ENCODE results near the gene SF3B5. TPM values are rescaled to one million over a fixed set of nuclear protein-coding genes. Genes with fewer than 3 reads are reported as not detected.

The SF3B5 gene
- total and polyA plus RNA-seq, 9 of the 15 experiments (the other 6 are each of a cell fraction or from before 2014, with no cell fraction given): 238 to 1,211 (median 407) TPM

- Histone ChIP-seq H3K79me2 (ENCODE audit: control insufficient read depth, insufficient read depth, low read length) (no peaks in the 10 kb centered on the region), H3K36me3 (ENCODE audit: control insufficient read depth, insufficient read depth, low read length) (no peaks in the 10 kb centered on the region), H3K9me1 (ENCODE audit: control insufficient read depth, insufficient read depth, low read length) (no peaks in the 10 kb centered on the region), H3K9ac (ENCODE audit: insufficient read depth in 1 of 2, low read depth in 2 of 2, low read length in 2 of 2) (no peak overlapping the region), H3K27me3 (ENCODE audit: control insufficient read depth in 2 of 2, insufficient read depth in 2 of 2, low read length in 2 of 2) (peaks cover 3 to 5% of the 10 kb centered on the region in 2 experiments; a peak in 4 of 5 replicates), H3K27ac (ENCODE audit: extremely low read depth, low read depth, low read length) (no peak overlapping the region), H3K4me1 (replicated peaks in 1 of 2; ENCODE audit: control insufficient read depth in 2 of 2, insufficient read depth in 2 of 2, low read length in 2 of 2) (no peaks in the 10 kb centered on the region), H2AFZ (ENCODE audit: low read depth, low read length) (no peak overlapping the region), H3K4me3 (no peak overlapping the region), H3K4me2 (ENCODE audit: insufficient read depth, low read length) (no peak overlapping the region), H3K9me3 (replicated peaks; ENCODE audit: control insufficient read depth, insufficient read depth, low read depth, low read length) (no peaks in the 10 kb centered on the region), H4K20me1 (replicated peaks; ENCODE audit: control insufficient read depth, insufficient read depth, low read length) (no peaks in the 10 kb centered on the region)
- POLR2A ChIA-PET: interaction anchor here (0.6 to 1.0 kb wide), 3 partner anchors 9 to 17 kb away, joined by 3 read pairs; no protein-coding TSS in a partner anchor
- ATAC-seq (no peak), DNase-seq (ENCODE audit: extremely low read depth in 1 of 4, low spot score in 3 of 4) (no peak), FAIRE-seq (no peak)
- 0% methylated on average over 4 of the region's 4 CpGs for WGBS (ENCODE audit: insufficient coverage, low coverage, missing lambda C conversion rate)
- in situ Hi-C loops (cut with MboI): no loop called here
- CTCF ChIA-PET (ENCODE audit: low intra/inter-chr PET ratio): no interaction called here
- no TSS peak for BruUV-seq (replicated peaks)
- intact Hi-C loops (cut with micrococcal nuclease): no loop called here
- TF ChIP-seq CBFA2T3 (IDR thresholded peaks at IDR 0.05): peak; percentile 37
- TF ChIP-seq, protein P1, sequence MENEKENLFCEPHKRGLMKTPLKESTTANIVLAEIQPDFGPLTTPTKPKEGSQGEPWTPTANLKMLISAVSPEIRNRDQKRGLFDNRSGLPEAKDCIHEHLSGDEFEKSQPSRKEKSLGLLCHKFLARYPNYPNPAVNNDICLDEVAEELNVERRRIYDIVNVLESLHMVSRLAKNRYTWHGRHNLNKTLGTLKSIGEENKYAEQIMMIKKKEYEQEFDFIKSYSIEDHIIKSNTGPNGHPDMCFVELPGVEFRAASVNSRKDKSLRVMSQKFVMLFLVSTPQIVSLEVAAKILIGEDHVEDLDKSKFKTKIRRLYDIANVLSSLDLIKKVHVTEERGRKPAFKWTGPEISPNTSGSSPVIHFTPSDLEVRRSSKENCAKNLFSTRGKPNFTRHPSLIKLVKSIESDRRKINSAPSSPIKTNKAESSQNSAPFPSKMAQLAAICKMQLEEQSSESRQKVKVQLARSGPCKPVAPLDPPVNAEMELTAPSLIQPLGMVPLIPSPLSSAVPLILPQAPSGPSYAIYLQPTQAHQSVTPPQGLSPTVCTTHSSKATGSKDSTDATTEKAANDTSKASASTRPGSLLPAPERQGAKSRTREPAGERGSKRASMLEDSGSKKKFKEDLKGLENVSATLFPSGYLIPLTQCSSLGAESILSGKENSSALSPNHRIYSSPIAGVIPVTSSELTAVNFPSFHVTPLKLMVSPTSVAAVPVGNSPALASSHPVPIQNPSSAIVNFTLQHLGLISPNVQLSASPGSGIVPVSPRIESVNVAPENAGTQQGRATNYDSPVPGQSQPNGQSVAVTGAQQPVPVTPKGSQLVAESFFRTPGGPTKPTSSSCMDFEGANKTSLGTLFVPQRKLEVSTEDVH (IDR thresholded peaks at IDR 0.05; ENCODE audit: low read depth, partially characterized antibody): no peak
- TF ChIP-seq FOXA1 (IDR thresholded peaks at IDR 0.05; ENCODE audit: borderline replicate concordance): no peak
- no peak for TF ChIP-seq ZNF655 (CRISPR knock-in tag; IDR thresholded peaks at IDR 0.05)
- TF ChIP-seq MAFF (IDR thresholded peaks at IDR 0.05; ENCODE audit: low read length): peak; percentile 30; the same call in 1 of the 2 replicates
- TF ChIP-seq TCF7 (IDR thresholded peaks at IDR 0.05; ENCODE audit: borderline replicate concordance): no peak
- TF ChIP-seq ETS1 (conservative IDR thresholded peaks at IDR 0.05; ENCODE audit: control insufficient read depth, low read depth, low read length): no peak
- TF ChIP-seq HNRNPL (IDR thresholded peaks at IDR 0.05; ENCODE audit: low read depth, low read length): no peak
- TF ChIP-seq, protein P2, sequence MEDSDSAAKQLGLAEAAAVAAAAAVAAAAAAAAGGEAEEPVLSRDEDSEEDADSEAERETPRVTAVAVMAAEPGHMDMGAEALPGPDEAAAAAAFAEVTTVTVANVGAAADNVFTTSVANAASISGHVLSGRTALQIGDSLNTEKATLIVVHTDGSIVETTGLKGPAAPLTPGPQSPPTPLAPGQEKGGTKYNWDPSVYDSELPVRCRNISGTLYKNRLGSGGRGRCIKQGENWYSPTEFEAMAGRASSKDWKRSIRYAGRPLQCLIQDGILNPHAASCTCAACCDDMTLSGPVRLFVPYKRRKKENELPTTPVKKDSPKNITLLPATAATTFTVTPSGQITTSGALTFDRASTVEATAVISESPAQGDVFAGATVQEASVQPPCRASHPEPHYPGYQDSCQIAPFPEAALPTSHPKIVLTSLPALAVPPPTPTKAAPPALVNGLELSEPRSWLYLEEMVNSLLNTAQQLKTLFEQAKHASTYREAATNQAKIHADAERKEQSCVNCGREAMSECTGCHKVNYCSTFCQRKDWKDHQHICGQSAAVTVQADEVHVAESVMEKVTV (CRISPR knock-in tag; IDR thresholded peaks at IDR 0.05): no peak
- TF ChIP-seq ZNF584 (CRISPR knock-in tag; IDR thresholded peaks at IDR 0.05; ENCODE audit: low read depth): no peak
Measured at GRCh38 chr6:144138542-144138941, 43.2 kb upstream of the SF3B5 start.
